HepG2 (cell line): Measurements from ENCODE around the gene GUK1. TPM values are rescaled to one million over a fixed set of nuclear protein-coding genes. Genes with fewer than 3 reads are reported as not detected.

Source experiments
- AKNA ChIP-seq: sonication (generic); formaldehyde crosslinking; IDR thresholded peaks from 2 replicates; pipeline ENCODE4 v1.4.0; 2020; ENCODE audit warnings: missing genetic modification reagents, borderline replicate concordance
- ELF3 ChIP-seq: IDR thresholded peaks from 2 replicates; pipeline ENCODE4 v1.6.1; 2016; ENCODE audit warnings: missing genetic modification reagents, missing compliant biosample characterization
- ERF ChIP-seq: IDR thresholded peaks from 2 replicates; pipeline ENCODE4 v1.6.1; 2018; ENCODE audit warnings: missing biosample characterization, missing genetic modification reagents
- FLYWCH1 ChIP-seq: sonication (generic); formaldehyde crosslinking; IDR thresholded peaks from 2 replicates; pipeline ENCODE4 v1.8.1; 2023; ENCODE audit warnings: mild to moderate bottlenecking, missing genetic modification reagents
- FOXA1 ChIP-seq, 2 experiments: fragments of 450-650 bp in 1 of 2; sonication (generic) in 1 of 2; formaldehyde crosslinking in 1 of 2; IDR thresholded peaks; 2 replicates each; pipeline versions ENCODE4 v1.4.0 to v1.6.1; 2016 to 2020; ENCODE audit warnings: missing genetic modification reagents in 1 of 2
- MED8 ChIP-seq: sonication (generic); formaldehyde crosslinking; IDR thresholded peaks from 2 replicates; pipeline ENCODE4 v1.8.1; 2023; ENCODE audit warnings: mild to moderate bottlenecking, missing genetic modification reagents; ENCODE audit not compliant: insufficient replicate concordance
- MIER2 ChIP-seq: IDR thresholded peaks from 2 replicates; pipeline ENCODE4 v1.6.1; 2016; ENCODE audit warnings: missing biosample characterization, missing genetic modification reagents
- NFE2L1 ChIP-seq: sonication (generic); formaldehyde crosslinking; IDR thresholded peaks from 2 replicates; pipeline ENCODE4 v1.4.0; 2020; ENCODE audit warnings: missing genetic modification reagents, mild to moderate bottlenecking, borderline replicate concordance
- RAD21 ChIP-seq: fragments of 450-650 bp; formaldehyde crosslinking; IDR thresholded peaks from 2 replicates; pipeline ENCODE4 v1.5.0; 2020; ENCODE audit warnings: mild to moderate bottlenecking
- RBM22 ChIP-seq: fragments of 200-400 bp; formaldehyde crosslinking; optimal IDR thresholded peaks from 2 replicates; pipeline ENCODE3; 2017; ENCODE audit warnings: mild to moderate bottlenecking, low read length, moderate library complexity
- SALL2 ChIP-seq: sonication (generic); formaldehyde crosslinking; IDR thresholded peaks from 2 replicates; pipeline ENCODE4 v1.8.1; 2023; ENCODE audit warnings: mild to moderate bottlenecking, missing genetic modification reagents, inconsistent platforms
- SETDB1 ChIP-seq: sonication (generic); formaldehyde crosslinking; IDR thresholded peaks from 2 replicates; pipeline ENCODE4 v1.5.1; 2020; ENCODE audit warnings: missing genetic modification reagents, mild to moderate bottlenecking, borderline replicate concordance
- ZBTB46 ChIP-seq: sonication (generic); formaldehyde crosslinking; IDR thresholded peaks from 2 replicates; pipeline ENCODE4 v1.4.0; 2020; ENCODE audit warnings: mild to moderate bottlenecking, missing genetic modification reagents, borderline replicate concordance
- ZNF234 ChIP-seq: sonication (generic); formaldehyde crosslinking; conservative IDR thresholded peaks from 2 replicates; pipeline ENCODE4 v1.5.1; 2020; ENCODE audit warnings: mild to moderate bottlenecking, missing genetic modification reagents
- ZNF431 ChIP-seq: sonication (generic); formaldehyde crosslinking; IDR thresholded peaks from 2 replicates; pipeline ENCODE4 v1.9.0; 2022; ENCODE audit warnings: missing genetic modification reagents, low read depth, mild to moderate bottlenecking, borderline replicate concordance
- ZNF672 ChIP-seq: sonication (generic); formaldehyde crosslinking; IDR thresholded peaks from 2 replicates; pipeline ENCODE4 v1.8.1; 2022; ENCODE audit warnings: missing genetic modification reagents
- polyA plus RNA-seq, 8 experiments: library from polyadenylated mRNA; depleted of rRNA in 3 of 8; stranded (reverse) in 7 of 8; unstranded in 1 of 8; fragments of >200 nt; fragmentation: Illumina TruSeq in 4 of 8; extraction: Trizol in 4 of 8; gene quantifications; 2 replicates each; pipeline versions ENCODE4 v1.2.1 to v1.2.3, GENCODE V29; 2011 to 2016; ENCODE audit warnings: low read depth in 4 of 8, missing spikeins in 1 of 8, mixed read lengths in 1 of 8; ENCODE audit not compliant: insufficient read depth in 1 of 8
- total RNA-seq, 5 experiments: library from RNA; depleted of rRNA; stranded (reverse); fragments of >200 nt; fragmentation: Illumina TruSeq; extraction: Trizol; gene quantifications; 2 replicates each; pipeline ENCODE4 v1.2.3, GENCODE V29; 2016; ENCODE audit warnings: low read depth in 1 of 5

Gene GUK1
- total and polyA plus RNA-seq, 2 of the 13 experiments (the other 11 are each of a cell fraction or from before 2014, with no cell fraction given) = 116 to 154 TPM

GRCh38 chr1:228109073-228109961 lies 30.8 kb upstream of the GUK1 start, which contains the start of gene MRPL55 (continued):
- TF ChIP-seq MIER2 (CRISPR knock-in tag) = 0 out of 2 replicates have a peak, but pooled peaks have one; percentile 10
- TF ChIP-seq ZBTB46 (CRISPR knock-in tag) = no peak
- TF ChIP-seq FLYWCH1 (CRISPR knock-in tag) = no peak
- TF ChIP-seq RAD21 (CRISPR knock-in tag) = no peak
- no peak for TF ChIP-seq SETDB1 (CRISPR knock-in tag)
- TF ChIP-seq ZNF431 (CRISPR knock-in tag) = peak; percentile 91; the same call in 1 of the 2 replicates
- peak; percentile 45; the same call in 1 of the 2 replicates for TF ChIP-seq ELF3 (CRISPR knock-in tag)
- peak; percentile 71 for TF ChIP-seq MED8
- no peak for TF ChIP-seq ZNF234 (CRISPR knock-in tag)
- no peak for TF ChIP-seq FOXA1 (IDR thresholded peaks at IDR 0.05)
- TF ChIP-seq FOXA1 (CRISPR knock-in tag; IDR thresholded peaks at IDR 0.05) = 0 out of 2 replicates have a peak, but pooled peaks have one; percentile 40
- peak; percentile 77; the same call in 1 of the 2 replicates for TF ChIP-seq SALL2 (CRISPR knock-in tag)
- no peak for TF ChIP-seq NFE2L1 (CRISPR knock-in tag)
- TF ChIP-seq AKNA (CRISPR knock-in tag) = no peak
- TF ChIP-seq RBM22 = no peak
- TF ChIP-seq ZNF672 (CRISPR knock-in tag) = no peak
- TF ChIP-seq ERF = peak; percentile 65
